ENCODE results near the gene RAB11FIP3.
"Not testable (repeated sequence)": the region's sequence is repeated elsewhere in the genome, so short reads cannot be mapped to it uniquely, and the experiment has no call there.

Gene RAB11FIP3

DNA sequence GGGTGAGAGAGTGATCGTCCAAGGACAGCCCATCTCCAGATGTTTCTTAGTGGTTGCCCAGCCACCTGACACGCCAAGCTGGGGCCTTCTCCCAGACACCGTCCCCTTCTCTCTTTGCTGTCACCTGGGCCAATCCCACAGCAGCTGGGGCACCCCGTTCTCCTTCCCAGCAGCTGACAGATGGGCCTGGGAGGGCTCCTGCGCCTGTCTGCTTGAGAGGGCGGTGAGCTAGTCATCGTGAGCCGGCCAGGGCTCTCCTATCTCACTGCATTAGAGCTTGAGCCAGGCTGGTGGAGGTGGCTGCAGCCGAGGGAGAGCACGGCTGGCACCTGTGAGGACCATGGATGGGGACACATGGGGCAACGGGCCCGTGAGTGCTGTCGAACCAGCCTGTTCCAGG lies 41.2 kb downstream of the RAB11FIP3 start:
- TF ChIP-seq, protein P1, sequence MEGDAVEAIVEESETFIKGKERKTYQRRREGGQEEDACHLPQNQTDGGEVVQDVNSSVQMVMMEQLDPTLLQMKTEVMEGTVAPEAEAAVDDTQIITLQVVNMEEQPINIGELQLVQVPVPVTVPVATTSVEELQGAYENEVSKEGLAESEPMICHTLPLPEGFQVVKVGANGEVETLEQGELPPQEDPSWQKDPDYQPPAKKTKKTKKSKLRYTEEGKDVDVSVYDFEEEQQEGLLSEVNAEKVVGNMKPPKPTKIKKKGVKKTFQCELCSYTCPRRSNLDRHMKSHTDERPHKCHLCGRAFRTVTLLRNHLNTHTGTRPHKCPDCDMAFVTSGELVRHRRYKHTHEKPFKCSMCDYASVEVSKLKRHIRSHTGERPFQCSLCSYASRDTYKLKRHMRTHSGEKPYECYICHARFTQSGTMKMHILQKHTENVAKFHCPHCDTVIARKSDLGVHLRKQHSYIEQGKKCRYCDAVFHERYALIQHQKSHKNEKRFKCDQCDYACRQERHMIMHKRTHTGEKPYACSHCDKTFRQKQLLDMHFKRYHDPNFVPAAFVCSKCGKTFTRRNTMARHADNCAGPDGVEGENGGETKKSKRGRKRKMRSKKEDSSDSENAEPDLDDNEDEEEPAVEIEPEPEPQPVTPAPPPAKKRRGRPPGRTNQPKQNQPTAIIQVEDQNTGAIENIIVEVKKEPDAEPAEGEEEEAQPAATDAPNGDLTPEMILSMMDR (conservative IDR thresholded peaks at IDR 0.05) = no peak
- no peak for TF ChIP-seq ZFX (IDR thresholded peaks at IDR 0.05)
- no peak overlapping the region for H3K27ac ChIP-seq

- H3K27ac ChIP-seq = not testable (repeated sequence)
Observed at GRCh38 chr16:467249-467871, 41.9 kb downstream of the RAB11FIP3 start.

DNA sequence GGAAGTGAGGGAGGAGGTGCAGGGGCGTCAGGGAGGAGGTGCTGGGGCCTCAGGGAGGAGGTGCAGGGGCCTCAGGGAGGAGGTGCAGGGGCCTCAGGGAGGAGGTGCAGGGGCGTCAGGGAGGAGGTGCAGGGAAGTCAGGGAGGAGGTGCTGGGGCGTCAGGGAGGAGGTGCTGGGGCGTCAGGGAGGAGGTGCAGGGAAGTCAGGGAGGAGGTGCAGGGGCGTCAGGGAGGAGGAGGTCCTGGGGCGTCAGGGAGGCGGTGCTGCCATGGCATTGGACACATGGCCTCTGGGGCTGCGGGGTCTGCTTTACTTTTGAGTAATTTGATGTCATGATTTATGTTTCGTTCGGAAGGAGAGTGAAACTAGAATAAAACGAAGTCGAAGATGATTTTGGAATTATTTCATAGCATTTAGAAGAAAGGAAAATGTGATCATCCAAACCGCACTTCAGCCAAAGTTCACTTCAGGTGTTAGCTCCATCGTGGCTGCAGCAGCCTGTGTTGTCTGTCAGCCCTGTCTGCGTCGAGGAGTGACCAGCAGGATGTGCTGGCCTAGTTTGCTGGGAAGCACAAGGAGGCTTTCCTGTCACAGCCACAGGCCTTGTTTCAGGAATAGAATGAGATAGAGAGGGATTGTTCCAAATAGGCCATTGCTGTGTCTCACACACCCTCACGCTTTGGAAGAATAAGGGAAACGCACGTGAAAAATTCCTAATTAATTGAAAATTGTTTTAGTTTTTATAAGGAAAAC lies 42.8 kb downstream of the RAB11FIP3 start:
- TF ChIP-seq ZFX (IDR thresholded peaks at IDR 0.05) = no peak
- TF ChIP-seq, protein P1 (conservative IDR thresholded peaks at IDR 0.05) = no peak
- H3K27ac ChIP-seq = no peak overlapping the region

- not testable (repeated sequence) for H3K27ac ChIP-seq
Observed at GRCh38 chr16:469459-469858, 44.0 kb downstream of the RAB11FIP3 start.

- TF ChIP-seq, protein P1 (conservative IDR thresholded peaks at IDR 0.05) = no peak
- TF ChIP-seq ZFX (IDR thresholded peaks at IDR 0.05) = no peak
- no peak overlapping the region for H3K27ac ChIP-seq
Observed at GRCh38 chr16:470418-470817, 45.0 kb downstream of the RAB11FIP3 start.

DNA sequence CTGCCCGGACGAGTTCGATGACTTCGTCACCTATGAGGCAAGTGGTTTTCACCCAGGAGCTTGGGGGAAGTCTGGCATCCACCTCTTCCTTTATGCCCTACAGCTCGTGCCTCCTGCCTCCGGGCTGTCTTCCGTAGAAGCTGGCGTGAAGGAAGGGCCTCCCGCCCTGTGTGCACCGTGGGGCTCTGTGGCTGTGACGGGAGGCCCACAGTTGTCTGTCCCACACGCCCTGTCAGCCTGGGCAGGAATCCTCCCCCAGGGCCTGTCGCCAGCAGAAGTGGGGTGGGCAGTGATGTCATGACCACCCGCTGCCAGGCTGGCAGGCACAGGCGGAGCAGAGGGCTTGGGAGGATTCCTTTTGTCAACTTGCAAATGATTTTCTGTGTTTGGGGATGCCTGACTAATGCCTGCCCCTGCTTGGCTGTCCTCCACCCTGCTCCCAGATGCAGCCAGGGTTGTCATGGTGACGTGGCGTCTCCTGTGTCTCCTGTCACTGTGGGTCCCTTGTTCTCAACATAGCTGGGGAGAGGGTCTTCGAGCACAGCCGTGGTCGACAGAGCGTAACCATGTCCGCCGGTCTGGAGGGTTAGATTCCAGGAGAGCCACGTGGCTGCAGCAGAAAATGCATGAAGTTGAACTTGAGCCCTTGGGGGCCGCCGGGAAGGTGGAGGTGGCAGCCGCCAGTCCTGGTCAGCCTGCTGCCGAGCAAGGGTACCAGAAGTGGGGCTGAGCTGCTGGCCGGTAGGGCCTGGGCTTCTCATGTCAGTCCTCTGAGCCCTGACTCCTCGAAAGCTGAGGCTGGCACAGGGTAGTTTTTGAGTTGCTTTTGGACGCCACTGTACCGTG lies 46.1 kb downstream of the RAB11FIP3 start:
- TF ChIP-seq, protein P1 (conservative IDR thresholded peaks at IDR 0.05) = no peak
- no peak for TF ChIP-seq ZFX (IDR thresholded peaks at IDR 0.05)
- no peak overlapping the region for H3K27ac ChIP-seq

GRCh38 chr16:472199-472504 lies 46.7 kb downstream of the RAB11FIP3 start:
- H3K27ac ChIP-seq = no peak overlapping the region
- TF ChIP-seq, protein P1 (conservative IDR thresholded peaks at IDR 0.05) = no peak
- no peak for TF ChIP-seq ZFX (IDR thresholded peaks at IDR 0.05)

All from C4-2B (cell line).